NCI-H2029 treated with DMSO at 0.1 percent for 48 hours (cell line): ENCODE measurements around the gene PPP4R2.

ENCODE experiments used
- DNase-seq: peaks from one replicate; lab custom pipeline; 2025; lab: John Stamatoyannopoulos, UW

PPP4R2 gene, protein sequence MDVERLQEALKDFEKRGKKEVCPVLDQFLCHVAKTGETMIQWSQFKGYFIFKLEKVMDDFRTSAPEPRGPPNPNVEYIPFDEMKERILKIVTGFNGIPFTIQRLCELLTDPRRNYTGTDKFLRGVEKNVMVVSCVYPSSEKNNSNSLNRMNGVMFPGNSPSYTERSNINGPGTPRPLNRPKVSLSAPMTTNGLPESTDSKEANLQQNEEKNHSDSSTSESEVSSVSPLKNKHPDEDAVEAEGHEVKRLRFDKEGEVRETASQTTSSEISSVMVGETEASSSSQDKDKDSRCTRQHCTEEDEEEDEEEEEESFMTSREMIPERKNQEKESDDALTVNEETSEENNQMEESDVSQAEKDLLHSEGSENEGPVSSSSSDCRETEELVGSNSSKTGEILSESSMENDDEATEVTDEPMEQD

DNA sequence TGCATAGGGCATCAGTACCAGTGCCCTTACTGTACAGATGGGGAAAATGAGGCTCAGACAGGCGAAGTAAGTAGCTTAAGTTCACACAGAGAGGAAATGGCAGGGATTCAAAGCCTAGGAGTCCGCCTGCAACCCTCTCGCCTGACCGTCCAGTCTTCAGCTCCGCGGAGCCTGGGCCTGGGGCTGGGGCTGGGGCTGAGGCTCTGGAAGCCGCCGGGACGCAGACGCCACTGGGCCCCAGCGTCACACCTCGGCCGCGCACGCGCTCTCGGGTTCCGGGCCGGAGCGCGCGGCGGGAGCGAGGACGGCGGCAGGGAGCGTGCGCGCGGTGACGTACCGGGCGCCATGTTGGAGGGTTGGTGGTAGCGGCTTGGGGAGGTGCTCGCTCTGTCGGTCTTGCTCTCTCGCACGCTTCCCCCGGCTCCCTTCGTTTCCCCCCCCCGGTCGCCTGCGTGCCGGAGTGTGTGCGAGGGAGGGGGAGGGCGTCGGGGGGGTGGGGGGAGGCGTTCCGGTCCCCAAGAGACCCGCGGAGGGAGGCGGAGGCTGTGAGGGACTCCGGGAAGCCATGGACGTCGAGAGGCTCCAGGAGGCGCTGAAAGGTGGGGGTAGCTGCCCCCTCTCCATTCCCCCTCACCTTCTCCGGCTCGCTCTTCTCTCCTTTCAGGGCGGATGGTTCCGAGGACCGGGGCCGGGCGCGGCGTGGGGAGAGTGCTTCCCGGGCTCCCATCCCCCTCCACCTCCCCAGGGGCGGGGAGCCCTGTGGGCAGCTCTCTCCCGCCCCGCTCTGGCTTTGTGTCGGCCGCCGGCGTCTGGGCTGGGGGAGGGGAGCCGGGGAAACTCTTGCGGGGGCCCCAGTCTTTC lies at the start of gene PPP4R2:
Gene PPP4R2 (plus strand): TSS at position 339 of the 861 bp plus-strand sequence. CDS start 227 bp downstream, at position 566.
- no peak for DNase-seq

DNA sequence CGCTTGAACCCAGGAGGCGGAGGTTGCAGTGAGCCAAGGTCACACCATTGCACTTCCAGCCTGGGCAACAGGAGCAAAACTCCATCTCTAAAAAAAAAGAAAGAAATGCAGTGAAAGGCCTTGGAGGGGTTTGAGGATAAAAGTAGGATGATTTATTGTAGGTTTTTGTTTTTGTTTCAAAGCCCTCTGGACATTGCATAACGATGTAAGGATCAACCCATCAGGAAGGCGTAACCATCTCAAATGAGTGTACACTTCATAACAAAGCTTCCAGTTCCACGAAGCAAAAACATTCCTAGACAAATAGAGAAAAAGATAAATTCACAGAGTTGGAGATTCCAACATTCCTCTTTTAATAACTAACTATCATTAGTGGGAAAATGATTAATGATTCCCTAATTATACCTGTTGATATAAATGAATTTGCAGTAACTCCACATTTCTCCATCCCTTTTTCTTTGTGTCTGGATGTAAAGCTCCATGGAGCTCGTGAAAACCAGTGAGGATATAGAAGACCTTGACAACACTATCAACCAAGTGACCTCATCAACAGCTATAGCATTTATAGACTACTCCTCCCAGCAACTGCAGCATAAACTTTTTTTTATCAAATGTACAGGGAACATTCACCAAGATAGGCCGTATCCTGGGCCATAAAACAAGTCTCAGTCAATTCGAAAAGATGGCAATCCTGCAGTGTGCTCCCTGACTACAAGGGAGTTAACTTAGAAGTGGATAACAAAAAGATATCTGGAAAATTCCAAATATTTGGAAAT lies 48.7 kb upstream of the PPP4R2 start:
- DNase-seq = no peak

DNA sequence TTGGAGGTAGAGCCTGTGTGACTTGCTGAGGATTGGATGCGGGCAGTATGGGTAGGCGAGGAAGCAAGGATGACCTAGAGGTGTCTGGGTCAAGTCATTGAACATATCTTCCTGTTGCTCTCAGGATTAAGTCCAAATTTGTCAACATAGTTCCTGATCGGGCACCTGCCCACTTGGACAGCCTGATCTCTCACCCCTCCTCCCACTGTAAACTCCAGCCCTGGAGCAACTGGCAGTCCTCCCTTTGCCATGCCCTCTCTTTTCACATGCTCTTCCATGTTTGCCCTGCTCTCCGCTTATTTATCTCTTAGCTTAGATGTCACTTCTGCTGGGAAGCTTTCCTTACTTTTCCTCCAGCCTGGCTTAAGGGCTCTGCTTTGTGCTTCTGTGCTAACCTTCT lies 47.6 kb upstream of the PPP4R2 start:
- no peak for DNase-seq

DNA sequence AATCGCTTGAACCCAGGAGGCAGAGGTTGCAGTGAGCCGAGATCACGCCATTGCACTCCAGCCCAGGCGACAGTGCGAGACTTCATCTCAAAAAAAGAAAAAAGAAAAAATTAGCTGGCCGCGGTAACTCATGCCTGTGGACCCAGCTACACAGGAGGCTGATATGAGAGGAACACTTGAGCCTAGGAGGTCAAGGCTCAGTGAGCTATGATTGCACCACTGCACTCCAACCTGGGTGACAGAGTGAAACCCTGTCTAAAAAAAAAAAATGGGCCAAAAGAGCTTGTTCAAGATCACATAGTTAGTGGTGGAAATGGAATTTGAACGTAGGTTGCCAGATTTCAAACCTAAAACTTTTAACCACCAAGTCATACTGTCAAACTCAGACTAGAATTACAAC lies 46.2 kb upstream of the PPP4R2 start:
- DNase-seq = no peak

DNA sequence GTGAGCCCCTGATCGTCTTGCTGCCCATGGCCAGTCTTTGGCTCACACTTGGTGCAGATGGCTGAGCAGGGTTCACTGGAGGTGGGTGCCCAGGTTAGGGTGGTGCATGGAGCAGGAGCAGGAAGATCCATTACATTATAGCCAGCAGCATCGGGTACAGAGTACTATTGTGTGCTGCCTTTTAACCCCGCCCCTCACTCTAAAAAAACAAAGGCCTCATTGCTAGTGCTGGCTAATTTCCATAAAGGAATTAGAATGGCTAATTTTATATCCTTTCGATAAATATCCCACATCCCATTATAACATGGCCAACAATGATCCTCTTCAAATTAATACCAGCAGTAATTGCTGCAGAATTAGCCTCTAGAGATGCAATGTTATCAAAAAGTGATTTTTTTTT lies 45.8 kb upstream of the PPP4R2 start:
- no peak for DNase-seq

DNA sequence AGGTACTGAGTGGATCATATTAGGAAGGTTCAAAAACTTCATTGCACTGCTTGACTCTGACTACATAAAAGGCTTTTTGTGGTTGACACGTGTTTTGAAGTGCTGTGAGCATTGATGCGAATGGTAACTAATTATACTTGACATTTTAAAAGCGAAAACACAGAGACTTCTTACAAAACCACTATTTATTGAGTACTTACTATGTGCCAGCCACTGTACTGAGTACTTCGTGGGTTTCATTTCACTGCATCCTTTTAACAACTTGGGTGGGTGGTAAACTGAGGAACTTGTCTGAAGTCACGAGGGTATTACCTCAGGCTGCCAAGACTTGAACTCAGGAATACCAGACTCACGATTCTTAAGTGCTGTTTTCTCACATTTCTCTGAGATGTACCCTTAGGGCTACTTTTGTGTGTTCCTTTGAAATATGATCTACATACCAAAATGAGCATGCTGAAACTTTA lies 45.3 kb upstream of the PPP4R2 start:
- no peak for DNase-seq

DNA sequence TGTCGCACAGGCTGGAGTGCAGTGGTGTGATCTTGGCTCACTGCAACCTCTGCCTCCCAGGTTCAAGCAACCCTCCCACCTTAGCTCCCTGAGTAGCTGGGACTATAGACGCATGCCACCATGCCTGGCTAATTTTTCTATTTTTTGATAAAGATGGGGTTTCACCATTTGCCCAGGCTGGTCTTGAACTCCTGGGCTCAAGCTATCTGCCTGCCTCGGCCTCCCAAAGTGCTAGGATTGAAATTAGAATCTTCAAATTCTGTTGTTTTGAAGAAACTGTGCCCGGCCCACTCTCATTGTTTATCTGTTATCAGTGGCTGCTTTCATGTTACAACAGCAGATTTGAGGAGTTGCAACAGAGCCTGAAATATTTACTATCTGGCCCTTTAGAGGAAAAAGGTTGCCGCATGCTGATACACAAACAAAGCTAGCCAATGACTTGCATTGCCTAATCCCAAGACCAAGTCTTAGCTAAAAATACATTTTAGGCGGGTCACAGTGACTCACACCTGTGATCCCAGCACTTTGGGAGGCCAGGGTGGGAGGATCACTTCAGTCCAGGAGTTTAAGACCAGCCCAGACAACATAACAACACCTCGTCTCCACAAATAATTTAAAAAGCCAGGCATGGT lies 43.2 kb upstream of the PPP4R2 start:
- no peak for DNase-seq

DNA sequence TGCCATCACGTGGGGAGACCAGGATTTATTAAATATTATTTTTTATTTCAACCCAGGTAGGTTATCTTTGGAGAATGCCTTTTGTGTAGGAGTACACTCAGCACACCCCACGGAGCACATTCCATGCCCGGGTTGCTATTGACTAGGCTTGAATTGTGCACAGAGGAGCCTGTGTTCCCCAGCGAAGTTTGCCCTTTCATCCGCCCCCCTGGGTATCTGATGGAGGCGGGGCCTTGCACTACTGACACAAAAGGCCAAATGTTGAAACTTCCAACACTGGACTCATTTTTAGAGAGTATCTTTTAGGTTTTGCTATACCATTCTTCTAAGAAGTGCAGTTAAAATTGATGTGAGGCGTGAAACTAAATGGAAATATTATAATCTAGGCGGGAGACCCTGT lies 39.3 kb upstream of the PPP4R2 start:
- DNase-seq = no peak

DNA sequence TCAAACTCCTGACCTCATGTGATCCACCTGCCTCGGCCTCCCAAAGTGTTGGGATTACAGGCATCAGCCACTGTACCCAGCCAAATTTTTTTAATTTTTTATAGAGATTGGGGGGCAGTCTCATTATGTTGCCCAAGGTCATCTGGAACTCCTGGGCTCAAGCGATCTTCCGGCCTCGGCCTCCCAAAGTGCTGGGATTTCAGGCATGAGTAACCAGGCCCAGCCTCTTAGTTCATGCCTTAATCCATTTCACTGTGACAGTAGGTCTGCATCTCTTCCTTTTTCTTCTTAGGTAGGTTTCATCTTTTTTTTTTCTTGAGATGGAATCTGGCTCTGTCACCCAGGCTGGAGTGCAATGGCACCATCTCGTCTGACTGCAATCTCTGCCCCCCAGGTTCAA lies 37.3 kb upstream of the PPP4R2 start:
- DNase-seq = no peak

DNA sequence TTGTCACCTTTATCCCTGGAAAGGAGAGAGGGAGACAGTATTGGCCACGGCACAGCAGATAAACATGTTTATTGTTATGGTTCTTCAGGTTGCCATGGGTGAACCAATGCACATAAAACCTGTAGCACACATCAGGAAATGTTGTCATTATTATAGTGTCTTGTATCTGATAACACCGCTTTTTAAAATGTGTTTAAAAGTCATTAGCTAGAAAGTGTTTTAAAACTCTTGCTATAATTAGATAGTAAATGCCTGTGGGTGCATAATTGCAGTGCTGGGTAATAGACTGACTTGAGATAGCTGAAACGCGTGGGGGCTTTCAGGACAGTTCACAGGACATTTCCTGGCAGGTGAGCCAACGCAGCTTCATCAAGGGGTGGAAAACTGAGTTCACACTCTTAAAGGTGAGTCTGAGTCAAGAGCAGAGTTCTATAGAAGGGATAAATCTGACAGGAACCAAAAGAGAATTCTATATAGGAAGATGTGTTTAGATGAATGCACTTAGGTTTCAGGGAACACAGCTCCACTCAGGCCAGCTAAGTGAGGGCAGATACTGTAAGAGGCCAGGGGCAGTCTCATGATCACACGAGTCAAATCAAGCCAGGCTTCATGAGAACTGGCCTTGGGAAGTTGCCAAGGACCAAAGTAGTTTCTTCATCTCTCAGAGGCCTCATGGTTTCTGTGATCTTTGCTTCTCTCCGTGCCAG lies 35.6 kb upstream of the PPP4R2 start:
- peak; percentile 28 for DNase-seq

DNA sequence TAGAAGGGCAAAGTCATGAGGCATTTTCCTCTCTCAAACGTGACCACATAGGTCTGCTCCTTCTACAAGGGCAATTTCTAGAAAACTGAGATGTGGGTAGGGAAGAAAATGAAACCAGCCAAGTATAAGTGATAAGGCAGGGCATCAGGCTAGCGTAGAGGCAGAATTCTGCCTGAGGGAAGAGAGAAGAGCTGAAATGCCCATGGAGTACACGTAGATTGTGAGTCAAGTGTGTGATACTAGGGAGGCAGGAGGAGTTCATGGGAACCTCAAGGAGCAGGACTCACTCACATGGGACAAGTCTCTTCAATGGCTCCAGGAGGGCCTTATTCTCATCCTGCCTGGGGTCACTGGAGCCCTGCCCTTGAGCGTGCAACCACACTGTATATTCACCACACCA lies 34.9 kb upstream of the PPP4R2 start:
- no peak for DNase-seq

DNA sequence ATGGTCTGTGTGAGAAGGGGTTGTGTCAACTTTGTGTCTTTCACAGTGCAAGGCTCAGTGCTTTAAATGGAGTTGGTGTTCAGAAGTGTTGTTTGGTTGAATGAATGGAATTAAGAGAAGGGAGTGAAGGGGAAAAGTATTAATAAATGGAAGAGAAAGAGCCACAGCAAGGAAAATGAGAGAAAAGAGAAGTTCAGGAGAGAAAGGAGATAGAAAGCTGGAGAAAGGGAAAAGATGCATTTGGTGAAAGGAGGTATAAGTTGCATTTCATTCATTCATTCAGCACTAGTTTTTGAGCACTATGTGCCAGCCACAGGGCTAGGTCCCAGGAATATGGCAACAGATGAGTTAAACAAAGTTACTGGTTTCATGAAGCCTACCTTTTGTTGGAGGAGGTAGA lies 34.3 kb upstream of the PPP4R2 start:
- DNase-seq = no peak

DNA sequence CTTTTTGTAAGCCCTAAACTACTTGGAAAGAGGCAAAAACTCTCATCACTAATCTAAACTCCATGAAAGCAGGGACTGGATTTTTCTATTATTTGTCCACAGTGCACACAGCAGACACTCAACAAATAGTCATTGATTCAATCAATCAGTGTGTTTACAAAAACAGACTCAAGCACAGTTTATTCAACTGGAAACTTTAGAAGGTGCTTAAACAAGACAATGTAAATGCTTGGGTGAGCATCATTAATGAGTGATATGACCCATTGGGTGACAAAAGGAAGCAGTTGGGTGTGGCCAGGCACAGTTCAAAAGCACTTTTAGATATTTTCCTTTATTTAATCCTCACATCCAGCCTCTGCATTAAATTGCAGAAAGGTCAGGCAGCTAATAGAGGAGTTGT lies 32.0 kb upstream of the PPP4R2 start:
- DNase-seq = no peak

DNA sequence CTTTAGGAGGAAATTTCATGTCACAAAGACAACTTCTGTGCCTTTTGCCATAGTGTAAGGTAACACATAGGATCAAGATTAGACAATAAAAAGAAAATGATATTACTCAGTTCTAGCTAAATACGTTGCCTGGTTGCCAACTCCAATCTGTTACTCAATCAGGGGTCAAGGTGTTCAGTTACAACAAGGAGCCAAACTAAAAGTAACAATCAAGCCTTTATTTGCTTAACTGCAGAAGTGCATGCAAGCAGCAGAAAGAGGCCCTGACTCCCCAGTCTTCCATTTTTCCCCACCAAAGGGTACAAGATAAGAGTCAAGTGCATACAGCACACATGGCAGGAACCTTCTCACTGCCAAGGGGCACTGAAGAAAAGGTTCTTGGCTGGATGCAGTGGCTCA lies 28.3 kb upstream of the PPP4R2 start:
- DNase-seq = no peak

DNA sequence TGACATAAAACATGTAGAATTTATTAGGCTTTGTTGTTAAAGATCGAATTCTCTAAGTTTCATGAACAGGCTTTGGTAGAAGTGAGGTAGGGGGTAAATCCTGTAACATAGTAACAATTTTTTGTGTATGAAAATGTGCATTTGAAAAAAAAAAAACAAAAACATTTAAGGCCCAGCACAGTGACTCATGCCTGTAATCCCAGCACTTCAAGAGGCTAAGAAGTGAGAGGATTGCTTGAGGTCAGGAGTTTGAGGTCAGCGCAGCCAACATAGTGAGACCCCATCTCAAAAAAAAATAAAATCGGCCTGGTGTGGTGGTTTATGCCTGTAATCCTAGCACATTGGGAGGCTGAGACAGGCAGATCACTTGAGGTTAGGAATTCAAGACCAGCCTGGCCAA lies 26.8 kb upstream of the PPP4R2 start:
- DNase-seq = no peak

DNA sequence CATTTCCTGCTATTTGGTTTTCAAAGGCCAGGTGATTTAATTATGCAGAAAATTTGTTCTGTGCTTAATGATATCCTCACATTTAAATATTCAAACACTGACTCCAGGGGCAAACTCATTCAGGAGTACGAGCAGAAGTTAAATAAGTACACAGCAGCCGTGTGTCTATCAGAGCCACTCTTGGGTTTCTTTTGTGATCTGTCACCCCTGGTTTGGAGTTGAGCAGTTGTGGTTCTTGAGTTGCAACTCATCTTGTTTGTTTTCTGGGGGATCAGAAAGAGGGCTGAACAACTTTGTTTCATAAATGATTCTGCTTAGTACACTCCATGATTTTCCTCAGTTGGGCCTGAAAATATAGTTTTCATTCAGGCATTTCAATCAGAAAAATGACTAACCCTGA lies 25.7 kb upstream of the PPP4R2 start:
- no peak for DNase-seq

DNA sequence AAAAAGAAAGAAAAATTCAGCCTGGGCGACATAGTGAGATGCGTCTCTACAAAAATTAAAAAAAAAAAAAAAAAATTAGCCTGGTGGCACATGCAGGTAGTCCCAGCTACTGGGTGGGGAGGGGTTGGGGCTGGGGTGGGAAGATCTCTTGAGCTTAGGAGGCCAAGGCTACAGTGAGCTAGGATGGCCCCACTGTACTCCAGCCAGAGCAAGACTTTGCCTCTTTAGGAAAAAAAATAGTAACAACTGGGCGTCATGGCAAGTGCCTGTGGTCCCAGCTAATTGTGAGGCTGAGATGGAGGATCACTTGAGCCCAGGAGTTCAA lies 23.9 kb upstream of the PPP4R2 start:
- no peak for DNase-seq

DNA sequence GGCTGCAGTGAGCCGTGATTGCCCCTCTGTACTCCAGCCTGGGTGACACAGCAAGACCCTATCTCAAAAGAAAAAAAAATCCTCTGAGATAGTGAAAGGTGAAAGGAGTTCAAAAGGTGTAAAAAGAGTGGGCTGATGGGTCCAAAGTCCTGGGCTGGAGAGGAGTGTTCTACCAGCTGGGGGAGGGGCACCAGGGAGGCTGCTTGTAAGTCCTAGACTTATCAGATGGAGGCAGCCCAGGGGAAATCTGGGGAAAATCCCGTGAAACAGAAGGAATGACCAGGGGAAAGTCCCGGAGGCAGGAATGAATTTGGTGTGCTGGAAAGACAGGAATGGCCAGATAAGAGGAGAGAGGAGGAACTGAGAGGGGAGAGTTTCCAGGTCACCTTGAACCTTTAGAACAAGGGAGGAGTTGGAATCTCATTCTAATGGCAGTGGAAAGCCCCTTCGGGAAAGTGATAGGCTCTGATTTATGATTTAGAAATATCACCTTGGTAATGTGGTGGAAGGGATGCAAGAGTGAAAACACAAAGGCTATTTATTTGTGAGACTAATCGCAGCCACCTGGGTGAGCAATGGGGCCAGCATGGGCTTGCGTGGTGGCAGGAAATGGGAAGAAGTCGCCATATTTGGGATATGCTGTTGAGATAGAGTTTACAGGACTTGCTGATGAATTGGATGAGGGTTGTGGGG lies 23.4 kb upstream of the PPP4R2 start:
- no peak for DNase-seq

DNA sequence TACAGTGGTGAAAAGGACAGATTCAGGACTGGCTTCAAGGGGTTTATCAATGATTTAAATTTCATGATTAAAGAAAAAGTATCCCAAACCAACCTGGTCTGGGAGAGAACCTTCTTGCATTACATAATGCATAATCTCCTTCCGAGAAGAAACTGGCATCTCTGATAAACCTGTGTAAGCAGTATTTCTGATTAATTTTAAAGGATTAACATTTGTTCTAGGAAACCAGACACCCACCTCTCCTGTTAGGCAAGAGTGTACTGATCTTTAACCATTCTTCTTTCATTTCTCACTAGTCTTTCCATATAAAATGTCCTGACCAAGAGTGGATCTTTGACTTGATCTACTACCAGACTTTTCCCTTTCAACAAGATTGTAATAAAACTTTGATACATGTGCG lies 22.8 kb upstream of the PPP4R2 start:
- DNase-seq = no peak

DNA sequence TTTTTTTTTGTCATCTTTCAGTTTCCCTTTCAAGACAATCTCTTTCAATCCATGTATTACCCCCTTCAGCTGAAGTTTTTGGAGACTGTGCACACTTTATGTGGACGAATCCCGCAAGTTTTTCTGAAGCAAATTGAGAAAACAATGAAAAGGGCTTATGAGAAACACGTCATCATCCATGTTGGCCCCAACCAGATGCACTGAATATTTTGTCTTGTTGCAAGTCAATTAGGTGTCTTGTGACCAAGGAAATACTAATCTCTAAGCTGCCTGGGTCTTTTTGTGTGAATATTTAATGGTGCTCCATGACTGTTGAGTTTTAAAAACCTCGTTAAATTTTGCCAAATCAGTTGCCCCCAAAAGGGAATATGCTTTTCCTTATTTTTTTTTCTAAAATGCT lies 21.7 kb upstream of the PPP4R2 start:
- no peak for DNase-seq

DNA sequence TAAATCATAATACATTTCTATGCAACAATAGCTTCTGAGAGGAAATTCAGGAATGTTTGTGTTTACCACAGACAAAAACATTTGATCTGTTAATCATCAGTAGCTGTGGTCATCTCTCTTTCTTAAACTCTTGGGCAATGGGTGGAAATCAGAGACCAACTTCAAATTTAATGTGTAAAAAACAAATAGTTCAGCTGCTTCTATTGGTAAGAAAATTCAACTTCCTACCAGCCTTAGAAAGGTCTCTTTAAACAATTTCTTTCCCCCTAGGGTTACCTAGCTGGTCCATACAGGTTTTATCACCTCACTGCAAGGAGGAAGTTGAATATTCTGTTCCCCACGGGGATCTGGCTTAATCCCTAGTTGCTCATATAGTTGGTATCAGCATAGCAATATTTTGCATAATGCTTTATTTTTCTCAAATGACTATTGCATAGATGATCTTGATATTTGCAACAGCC lies 20.3 kb upstream of the PPP4R2 start:
- no peak for DNase-seq
